K562 (cell line): ENCODE results near the gene ALG9. TPM values are rescaled to one million over a fixed set of nuclear protein-coding genes. Genes with fewer than 3 reads are reported as not detected.

ENCODE experiments used
- ATAC-seq: fragments of 200-7000 bp; cut with Tn5 transposase; 3 replicates; pipeline ENCODE4 v1.9.1; 2020; ENCODE audit warnings: moderate library complexity
- BruUV-seq: library from RNA; stranded (reverse); fragments of 400-500 nt; replicated peaks from 2 replicates; lab custom pipeline; 2021; lab: Mats Ljungman, UMichigan
- CTCF ChIA-PET: fragments of 300-600 bp; formaldehyde crosslinking; extraction: SDS; loops from one replicate; lab custom pipeline; 2021; ENCODE audit warnings: low intra/inter-chr PET ratio; lab: Yijun Ruan, JAX
- POLR2A ChIA-PET: fragments of 300-600, 350-650 bp; sonication (Branson Sonifier 250); formaldehyde crosslinking; extraction: SDS; loops from one replicate; lab custom pipeline; 2021; ENCODE audit warnings: antibody characterized with exemption, inconsistent platforms; lab: Yijun Ruan, JAX
- DNase-seq, 4 experiments: peaks; one replicate each; pipeline versions ENCODE4 v3.0.0 to v3.0.0-alpha.2; 2011 to 2018; ENCODE audit warnings: low spot score in 3 of 4, mixed read lengths in 3 of 4; ENCODE audit errors: extremely low read depth in 1 of 4
- FAIRE-seq: peaks from 2 replicates; lab custom pipeline; 2011; peaks lifted over from hg19 to GRCh38; lab: Jason Lieb, UNC
- H2AFZ ChIP-seq: 2 replicates; pipeline ENCODE4 v1.6.0; 2011; ENCODE audit warnings: low read depth, low read length, control low read depth, inconsistent platforms
- H3K27ac ChIP-seq: fragments of 200-600 bp; 3 replicates; pipeline ENCODE4 v1.8.0; 2011; ENCODE audit warnings: low read depth, mild to moderate bottlenecking, control low read depth, inconsistent platforms, low read length, moderate library complexity, mixed read lengths; ENCODE audit errors: extremely low read depth
- H3K27me3 ChIP-seq, 2 experiments: fragments of 300-600 bp in 1 of 2; 2 replicates in 1 of 2; 3 replicates in 1 of 2; pipeline versions ENCODE4 v1.6.0 to v1.8.0; 2011; ENCODE audit warnings: inconsistent platforms in 2 of 2, low read length in 2 of 2, mild to moderate bottlenecking in 1 of 2, mixed read lengths in 1 of 2, moderate library complexity in 1 of 2; ENCODE audit not compliant: control insufficient read depth in 2 of 2, insufficient read depth in 2 of 2
- H3K36me3 ChIP-seq: fragments of 300-600 bp; 3 replicates; pipeline ENCODE4 v1.8.0; 2011; ENCODE audit warnings: mild to moderate bottlenecking, low read length, inconsistent platforms; ENCODE audit not compliant: control insufficient read depth, insufficient read depth
- H3K4me1 ChIP-seq, 2 experiments: fragments of 200-600 bp in 1 of 2; replicated peaks in 1 of 2; 2 replicates in 1 of 2; 3 replicates in 1 of 2; pipeline versions ENCODE4 v1.5.1 to v1.8.0; 2011; ENCODE audit warnings: inconsistent platforms in 2 of 2, low read length in 2 of 2, mild to moderate bottlenecking in 1 of 2, mixed read lengths in 1 of 2, moderate library complexity in 1 of 2; ENCODE audit not compliant: control insufficient read depth in 2 of 2, insufficient read depth in 2 of 2
- H3K4me2 ChIP-seq: 2 replicates; pipeline ENCODE4 v1.6.1; 2011; ENCODE audit warnings: low read length, control low read depth, inconsistent platforms, mixed read lengths; ENCODE audit not compliant: insufficient read depth
- H3K4me3 ChIP-seq: fragments of 200-600 bp; sonication (generic), shearing (Covaris generic); 2 replicates; pipeline ENCODE4 v1.5.1; 2016; ENCODE audit warnings: control low read depth, inconsistent platforms
- H3K79me2 ChIP-seq: fragments of 200-600 bp; 3 replicates; pipeline ENCODE4 v1.8.0; 2011; ENCODE audit warnings: low read length, inconsistent platforms; ENCODE audit not compliant: control insufficient read depth, insufficient read depth
- H3K9ac ChIP-seq, 2 experiments: 2 replicates each; pipeline versions ENCODE4 v1.6.0 to v1.6.1; 2011; ENCODE audit warnings: low read depth in 2 of 2, low read length in 2 of 2, control low read depth in 1 of 2, inconsistent platforms in 1 of 2, mild to moderate bottlenecking in 1 of 2, mixed read lengths in 1 of 2; ENCODE audit not compliant: insufficient read depth in 1 of 2
- H3K9me1 ChIP-seq: one replicate; pipeline ENCODE4 v1.6.0; 2011; ENCODE audit warnings: inconsistent platforms, mild to moderate bottlenecking, low read length, moderate library complexity; ENCODE audit not compliant: control insufficient read depth, insufficient read depth
- H3K9me3 ChIP-seq: replicated peaks from 2 replicates; pipeline ENCODE4 v1.5.1; 2011; ENCODE audit warnings: low read depth, low read length, inconsistent platforms; ENCODE audit not compliant: control insufficient read depth, insufficient read depth
- H4K20me1 ChIP-seq: replicated peaks from 2 replicates; pipeline ENCODE4 v1.6.1; 2011; ENCODE audit warnings: low read length, inconsistent platforms, mixed read lengths; ENCODE audit not compliant: control insufficient read depth, insufficient read depth
- MXI1 ChIP-seq: IDR thresholded peaks from 2 replicates; pipeline ENCODE4 v1.6.1; 2011; ENCODE audit warnings: low read depth, mild to moderate bottlenecking, improper control_type of control experiment, low read length
- NRF1 ChIP-seq, 2 experiments: fragments of 450-650 bp; IDR thresholded peaks in 1 of 2; conservative IDR thresholded peaks in 1 of 2; 2 replicates each; pipeline ENCODE4 v1.6.1; 2014; ENCODE audit warnings: mild to moderate bottlenecking in 2 of 2
- TOE1 ChIP-seq, 2 experiments: fragments of 450-650 bp in 1 of 2; sonication (generic) in 1 of 2; formaldehyde crosslinking in 1 of 2; IDR thresholded peaks; 2 replicates each; pipeline versions ENCODE4 v1.7.1 to v1.8.0; 2016 to 2022; ENCODE audit warnings: borderline replicate concordance in 2 of 2, mild to moderate bottlenecking in 2 of 2, antibody characterized with exemption in 1 of 2, inconsistent platforms in 1 of 2, low read depth in 1 of 2, missing genetic modification reagents in 1 of 2, moderate library complexity in 1 of 2
- ZNF445 ChIP-seq: fragments of 250-450 bp; sonication (Bioruptor Pico); IDR thresholded peaks from 2 replicates; pipeline ENCODE4 v1.4.0; 2020; ENCODE audit warnings: low read depth, mild to moderate bottlenecking, moderate library complexity
- ZSCAN29 ChIP-seq: fragments of 450-650 bp; IDR thresholded peaks from 2 replicates; pipeline ENCODE4 v1.6.1; 2017
- WGBS: fragments of 100-300 bp; shearing (Covaris generic); methylation state at CpG from one replicate; pipeline ENCODE4 v1.1.6; 2016; ENCODE audit warnings: low coverage, mixed read lengths; ENCODE audit not compliant: insufficient coverage; ENCODE audit errors: missing lambda C conversion rate; 5-methylcytosine and 5-hydroxymethylcytosine counted together
- in situ Hi-C: fragments of 300-500 bp; cut with MboI; formaldehyde crosslinking; loops from 4 replicates; pipeline ENCODE4 v1.15.0; 2018; ENCODE audit warnings: inconsistent platforms, mixed read lengths
- intact Hi-C: fragments of 100-400 bp; cut with micrococcal nuclease; formaldehyde crosslinking; loops from 2 replicates; pipeline ENCODE4 v1.14.2; 2022
- polyA plus RNA-seq, 8 experiments: library from polyadenylated mRNA; depleted of rRNA in 4 of 8; stranded (reverse) in 5 of 8; unstranded in 3 of 8; fragments of >200 nt; fragmentation: Nextera tagmentation in 2 of 8; fragmentation: Illumina TruSeq in 1 of 8; extraction: Ambion mirVana in 2 of 8; extraction: Trizol in 1 of 8; gene quantifications; 2 replicates each; pipeline versions ENCODE4 v1.2.1 to v1.2.3, GENCODE V29; 2011 to 2014; ENCODE audit warnings: inconsistent platforms in 1 of 8, missing spikeins in 1 of 8
- total RNA-seq, 7 experiments: library from RNA; depleted of rRNA in 6 of 7; stranded (reverse); fragments of >200 nt in 6 of 7; fragmentation: Illumina TruSeq in 2 of 7; extraction: Trizol in 2 of 7; gene quantifications; 2 replicates each; pipeline versions ENCODE4 v1.2.1 to v1.2.3, GENCODE V29; 2011 to 2021; ENCODE audit warnings: low replicate concordance in 1 of 7
- TF ChIP-seq, protein P1 (sequence below): fragments of 250-450 bp; sonication (Bioruptor Pico); IDR thresholded peaks from 2 replicates; pipeline ENCODE4 v1.5.0; 2020; ENCODE audit warnings: mild to moderate bottlenecking
- TF ChIP-seq, protein P2 (sequence below): fragments of 450-650 bp; IDR thresholded peaks from one replicate; pipeline ENCODE4 v1.6.1; 2018; ENCODE audit warnings: mild to moderate bottlenecking, moderate library complexity; ENCODE audit not compliant: partially characterized antibody
- TF ChIP-seq, protein P3 (sequence below): fragments of 250-450 bp; sonication (Bioruptor Pico); IDR thresholded peaks from 2 replicates; pipeline ENCODE4 v1.8.0; 2021; ENCODE audit warnings: moderate library complexity, mild to moderate bottlenecking, inconsistent platforms
- TF ChIP-seq, protein P4 (sequence below): fragments of 250-450 bp; sonication (Bioruptor Pico); IDR thresholded peaks from 2 replicates; pipeline ENCODE4 v1.5.0; 2021; ENCODE audit warnings: mild to moderate bottlenecking, borderline replicate concordance
- TF ChIP-seq, protein P5 (sequence below): fragments of 450-650 bp; formaldehyde crosslinking; IDR thresholded peaks from 2 replicates; pipeline ENCODE4 v1.4.0; 2022; ENCODE audit warnings: mild to moderate bottlenecking, moderate library complexity

Gene ALG9
- total and polyA plus RNA-seq, 9 of the 15 experiments (the other 6 are each of a cell fraction or from before 2014, with no cell fraction given) = 11.5 to 40.5 (median 24.9) TPM

DNA sequence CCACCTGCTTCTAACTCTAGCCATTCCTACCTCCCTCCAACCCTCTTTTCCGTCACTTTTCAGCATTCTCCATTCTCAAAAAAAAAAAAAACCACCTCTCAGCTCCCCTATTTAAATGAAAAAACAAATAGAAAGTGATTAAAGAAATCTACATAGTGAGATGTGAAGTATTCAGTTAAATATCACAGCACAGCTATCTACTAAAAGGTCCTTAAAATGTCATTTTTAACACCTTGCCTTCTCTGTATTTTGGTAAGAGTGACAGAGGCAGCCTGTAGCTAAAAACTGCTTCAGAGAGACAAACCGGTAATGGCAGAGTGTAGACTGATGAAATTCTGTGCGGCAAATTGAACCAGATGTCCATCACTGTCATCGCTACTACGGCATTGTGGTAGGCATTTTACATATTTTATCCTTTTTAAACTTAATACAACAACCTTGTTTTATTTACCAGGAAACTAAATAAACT lies 346 bp upstream of the ALG9 start:
- Histone ChIP-seq H3K9me1 (no peaks in the 10 kb centered on the region), H3K36me3 (peaks cover 32% of the 10 kb centered on the region), H3K4me1 (peaks cover 3 to 4% of the 10 kb centered on the region in 2 experiments; a peak in 2 of 5 replicates), H3K27me3 (no peaks in the 10 kb centered on the region), H2AFZ (peak overlapping the region; percentile 93), H3K4me3 (peak overlapping the region; percentile 83), H3K9me3 (no peaks in the 10 kb centered on the region), H3K27ac (peak overlapping the region; percentile 71), H3K79me2 (peaks cover 10% of the 10 kb centered on the region; the same call in 2 of the 3 replicates), H4K20me1 (no peaks in the 10 kb centered on the region), H3K9ac (peak overlapping the region; percentile 75 to 94), H3K4me2 (peak overlapping the region; percentile 91)
- intact Hi-C loops (no loop called here), in situ Hi-C loops (no loop called here)
- CTCF ChIA-PET = interaction anchor here (0.6 kb wide), 1 partner anchor 429 kb away, joined by 3 read pairs; no protein-coding TSS in a partner anchor
- BruUV-seq = TSS peak; percentile 72
- POLR2A ChIA-PET = interaction anchor here (0.5 to 2.7 kb wide), 9 partner anchors 10 to 719 kb away, joined by 3 to 18 read pairs (median 4); no protein-coding TSS in a partner anchor
- ATAC-seq (peak; percentile 46), FAIRE-seq (no peak), DNase-seq (peak in 2 of 4 experiments; percentile 17 to 23)
- 16% methylated on average over 5 of the region's 5 CpGs for WGBS
- TF ChIP-seq, protein P1, sequence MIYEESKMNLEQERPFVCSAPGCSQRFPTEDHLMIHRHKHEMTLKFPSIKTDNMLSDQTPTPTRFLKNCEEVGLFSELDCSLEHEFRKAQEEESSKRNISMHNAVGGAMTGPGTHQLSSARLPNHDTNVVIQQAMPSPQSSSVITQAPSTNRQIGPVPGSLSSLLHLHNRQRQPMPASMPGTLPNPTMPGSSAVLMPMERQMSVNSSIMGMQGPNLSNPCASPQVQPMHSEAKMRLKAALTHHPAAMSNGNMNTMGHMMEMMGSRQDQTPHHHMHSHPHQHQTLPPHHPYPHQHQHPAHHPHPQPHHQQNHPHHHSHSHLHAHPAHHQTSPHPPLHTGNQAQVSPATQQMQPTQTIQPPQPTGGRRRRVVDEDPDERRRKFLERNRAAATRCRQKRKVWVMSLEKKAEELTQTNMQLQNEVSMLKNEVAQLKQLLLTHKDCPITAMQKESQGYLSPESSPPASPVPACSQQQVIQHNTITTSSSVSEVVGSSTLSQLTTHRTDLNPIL (CRISPR knock-in tag) = no peak
- TF ChIP-seq, protein P2, sequence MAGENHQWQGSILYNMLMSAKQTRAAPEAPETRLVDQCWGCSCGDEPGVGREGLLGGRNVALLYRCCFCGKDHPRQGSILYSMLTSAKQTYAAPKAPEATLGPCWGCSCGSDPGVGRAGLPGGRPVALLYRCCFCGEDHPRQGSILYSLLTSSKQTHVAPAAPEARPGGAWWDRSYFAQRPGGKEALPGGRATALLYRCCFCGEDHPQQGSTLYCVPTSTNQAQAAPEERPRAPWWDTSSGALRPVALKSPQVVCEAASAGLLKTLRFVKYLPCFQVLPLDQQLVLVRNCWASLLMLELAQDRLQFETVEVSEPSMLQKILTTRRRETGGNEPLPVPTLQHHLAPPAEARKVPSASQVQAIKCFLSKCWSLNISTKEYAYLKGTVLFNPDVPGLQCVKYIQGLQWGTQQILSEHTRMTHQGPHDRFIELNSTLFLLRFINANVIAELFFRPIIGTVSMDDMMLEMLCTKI = no peak
- TF ChIP-seq, protein P3, sequence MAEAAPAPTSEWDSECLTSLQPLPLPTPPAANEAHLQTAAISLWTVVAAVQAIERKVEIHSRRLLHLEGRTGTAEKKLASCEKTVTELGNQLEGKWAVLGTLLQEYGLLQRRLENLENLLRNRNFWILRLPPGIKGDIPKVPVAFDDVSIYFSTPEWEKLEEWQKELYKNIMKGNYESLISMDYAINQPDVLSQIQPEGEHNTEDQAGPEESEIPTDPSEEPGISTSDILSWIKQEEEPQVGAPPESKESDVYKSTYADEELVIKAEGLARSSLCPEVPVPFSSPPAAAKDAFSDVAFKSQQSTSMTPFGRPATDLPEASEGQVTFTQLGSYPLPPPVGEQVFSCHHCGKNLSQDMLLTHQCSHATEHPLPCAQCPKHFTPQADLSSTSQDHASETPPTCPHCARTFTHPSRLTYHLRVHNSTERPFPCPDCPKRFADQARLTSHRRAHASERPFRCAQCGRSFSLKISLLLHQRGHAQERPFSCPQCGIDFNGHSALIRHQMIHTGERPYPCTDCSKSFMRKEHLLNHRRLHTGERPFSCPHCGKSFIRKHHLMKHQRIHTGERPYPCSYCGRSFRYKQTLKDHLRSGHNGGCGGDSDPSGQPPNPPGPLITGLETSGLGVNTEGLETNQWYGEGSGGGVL (CRISPR knock-in tag) = no peak
- TF ChIP-seq TOE1 (IDR thresholded peaks at IDR 0.05; ENCODE audit: borderline replicate concordance) = no peak
- TF ChIP-seq TOE1 (CRISPR knock-in tag; IDR thresholded peaks at IDR 0.05; ENCODE audit: borderline replicate concordance, low read depth) = no peak
- TF ChIP-seq NRF1 (conservative IDR thresholded peaks at IDR 0.05 in 1 of 2, IDR thresholded peaks at IDR 0.05 in 1 of 2) = peak; percentile 66 to 73
- TF ChIP-seq, protein P4, sequence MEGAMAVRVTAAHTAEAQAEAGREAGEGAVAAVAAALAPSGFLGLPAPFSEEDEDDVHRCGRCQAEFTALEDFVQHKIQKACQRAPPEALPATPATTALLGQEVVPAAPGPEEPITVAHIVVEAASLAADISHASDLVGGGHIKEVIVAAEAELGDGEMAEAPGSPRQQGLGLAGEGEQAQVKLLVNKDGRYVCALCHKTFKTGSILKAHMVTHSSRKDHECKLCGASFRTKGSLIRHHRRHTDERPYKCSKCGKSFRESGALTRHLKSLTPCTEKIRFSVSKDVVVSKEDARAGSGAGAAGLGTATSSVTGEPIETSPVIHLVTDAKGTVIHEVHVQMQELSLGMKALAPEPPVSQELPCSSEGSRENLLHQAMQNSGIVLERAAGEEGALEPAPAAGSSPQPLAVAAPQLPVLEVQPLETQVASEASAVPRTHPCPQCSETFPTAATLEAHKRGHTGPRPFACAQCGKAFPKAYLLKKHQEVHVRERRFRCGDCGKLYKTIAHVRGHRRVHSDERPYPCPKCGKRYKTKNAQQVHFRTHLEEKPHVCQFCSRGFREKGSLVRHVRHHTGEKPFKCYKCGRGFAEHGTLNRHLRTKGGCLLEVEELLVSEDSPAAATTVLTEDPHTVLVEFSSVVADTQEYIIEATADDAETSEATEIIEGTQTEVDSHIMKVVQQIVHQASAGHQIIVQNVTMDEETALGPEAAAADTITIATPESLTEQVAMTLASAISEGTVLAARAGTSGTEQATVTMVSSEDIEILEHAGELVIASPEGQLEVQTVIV (CRISPR knock-in tag) = no peak
- no peak for TF ChIP-seq ZNF445 (CRISPR knock-in tag)
- TF ChIP-seq, protein P5, sequence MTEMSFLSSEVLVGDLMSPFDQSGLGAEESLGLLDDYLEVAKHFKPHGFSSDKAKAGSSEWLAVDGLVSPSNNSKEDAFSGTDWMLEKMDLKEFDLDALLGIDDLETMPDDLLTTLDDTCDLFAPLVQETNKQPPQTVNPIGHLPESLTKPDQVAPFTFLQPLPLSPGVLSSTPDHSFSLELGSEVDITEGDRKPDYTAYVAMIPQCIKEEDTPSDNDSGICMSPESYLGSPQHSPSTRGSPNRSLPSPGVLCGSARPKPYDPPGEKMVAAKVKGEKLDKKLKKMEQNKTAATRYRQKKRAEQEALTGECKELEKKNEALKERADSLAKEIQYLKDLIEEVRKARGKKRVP (CRISPR knock-in tag) = no peak
- no peak for TF ChIP-seq MXI1
- TF ChIP-seq ZSCAN29 = peak; percentile 51; the same call in 1 of the 2 replicates
